ENCODE measurements around the gene ABI3.
"Not testable (repeated sequence)": the region's sequence is repeated elsewhere in the genome, so short reads cannot be mapped to it uniquely, and the experiment has no call there.

ABI3 gene

DNA sequence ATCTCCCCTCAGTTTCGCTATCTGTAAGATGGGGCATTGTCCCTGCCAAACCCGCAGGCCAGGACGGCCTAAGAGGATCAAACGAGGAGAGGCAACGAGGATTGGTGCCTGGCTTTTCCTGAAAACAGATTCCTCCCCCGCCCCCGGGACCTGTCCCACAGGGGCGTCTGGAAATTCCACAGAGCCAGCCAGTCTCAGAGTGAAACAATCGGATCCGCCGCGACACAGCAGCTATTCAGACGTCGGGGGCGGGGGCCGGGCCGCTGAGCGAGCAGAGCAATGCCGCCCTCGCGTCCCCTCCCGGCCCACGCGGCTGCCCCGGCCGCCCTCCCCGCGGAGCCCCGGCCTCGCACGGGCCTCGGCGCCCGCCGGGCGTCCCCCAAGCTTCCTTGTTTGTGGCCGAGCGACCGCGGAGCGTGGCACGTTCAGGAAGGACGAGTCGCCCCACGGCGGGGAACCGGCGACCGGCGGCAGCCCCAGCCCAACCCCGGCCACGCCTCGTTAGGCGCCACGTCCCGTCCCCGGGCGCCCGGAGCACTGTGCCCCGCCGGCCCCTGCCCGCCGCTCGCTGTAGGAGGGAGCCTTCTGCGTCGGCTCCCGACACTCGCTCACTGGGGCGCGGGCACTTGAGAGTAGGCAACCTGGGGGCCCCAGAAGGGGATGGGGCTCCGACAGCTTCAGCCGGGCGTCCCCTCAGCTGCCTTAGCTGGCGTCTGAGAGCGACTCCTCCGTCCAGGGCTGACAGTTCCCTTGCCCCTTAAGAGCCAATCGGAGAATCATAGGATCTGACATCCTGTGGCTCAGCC lies 49.7 kb downstream of the ABI3 start:
- H3K27ac ChIP-seq = no peak overlapping the region
- no peak for TF ChIP-seq ZFX (IDR thresholded peaks at IDR 0.05)
- TF ChIP-seq, protein P1, sequence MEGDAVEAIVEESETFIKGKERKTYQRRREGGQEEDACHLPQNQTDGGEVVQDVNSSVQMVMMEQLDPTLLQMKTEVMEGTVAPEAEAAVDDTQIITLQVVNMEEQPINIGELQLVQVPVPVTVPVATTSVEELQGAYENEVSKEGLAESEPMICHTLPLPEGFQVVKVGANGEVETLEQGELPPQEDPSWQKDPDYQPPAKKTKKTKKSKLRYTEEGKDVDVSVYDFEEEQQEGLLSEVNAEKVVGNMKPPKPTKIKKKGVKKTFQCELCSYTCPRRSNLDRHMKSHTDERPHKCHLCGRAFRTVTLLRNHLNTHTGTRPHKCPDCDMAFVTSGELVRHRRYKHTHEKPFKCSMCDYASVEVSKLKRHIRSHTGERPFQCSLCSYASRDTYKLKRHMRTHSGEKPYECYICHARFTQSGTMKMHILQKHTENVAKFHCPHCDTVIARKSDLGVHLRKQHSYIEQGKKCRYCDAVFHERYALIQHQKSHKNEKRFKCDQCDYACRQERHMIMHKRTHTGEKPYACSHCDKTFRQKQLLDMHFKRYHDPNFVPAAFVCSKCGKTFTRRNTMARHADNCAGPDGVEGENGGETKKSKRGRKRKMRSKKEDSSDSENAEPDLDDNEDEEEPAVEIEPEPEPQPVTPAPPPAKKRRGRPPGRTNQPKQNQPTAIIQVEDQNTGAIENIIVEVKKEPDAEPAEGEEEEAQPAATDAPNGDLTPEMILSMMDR (conservative IDR thresholded peaks at IDR 0.05) = no peak

DNA sequence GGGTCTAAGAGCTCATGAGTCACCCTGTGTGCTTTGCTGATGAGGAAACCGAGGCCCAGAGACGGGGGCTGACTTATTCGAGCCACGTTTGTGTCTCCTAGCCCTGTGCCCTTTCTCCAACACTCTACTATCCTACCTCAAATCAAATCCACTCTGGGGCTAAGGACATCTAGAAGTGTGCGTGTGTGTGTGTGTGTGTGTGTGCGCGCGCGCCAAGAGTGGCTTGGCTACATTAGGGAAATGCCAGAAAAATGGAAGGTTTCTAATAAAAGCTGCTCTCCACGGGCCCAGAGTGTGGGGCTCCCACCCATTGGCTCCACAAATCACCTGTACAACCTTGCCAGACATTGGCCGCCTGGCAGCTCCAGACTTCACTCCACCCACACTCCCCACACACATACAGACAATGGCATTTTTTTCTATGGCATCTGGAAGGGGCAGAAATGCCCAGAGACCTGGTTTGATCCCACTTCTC lies 50.3 kb downstream of the ABI3 start:
- H3K27ac ChIP-seq = no peak overlapping the region
- no peak for TF ChIP-seq ZFX (IDR thresholded peaks at IDR 0.05)
- TF ChIP-seq, protein P1 (conservative IDR thresholded peaks at IDR 0.05) = no peak

DNA sequence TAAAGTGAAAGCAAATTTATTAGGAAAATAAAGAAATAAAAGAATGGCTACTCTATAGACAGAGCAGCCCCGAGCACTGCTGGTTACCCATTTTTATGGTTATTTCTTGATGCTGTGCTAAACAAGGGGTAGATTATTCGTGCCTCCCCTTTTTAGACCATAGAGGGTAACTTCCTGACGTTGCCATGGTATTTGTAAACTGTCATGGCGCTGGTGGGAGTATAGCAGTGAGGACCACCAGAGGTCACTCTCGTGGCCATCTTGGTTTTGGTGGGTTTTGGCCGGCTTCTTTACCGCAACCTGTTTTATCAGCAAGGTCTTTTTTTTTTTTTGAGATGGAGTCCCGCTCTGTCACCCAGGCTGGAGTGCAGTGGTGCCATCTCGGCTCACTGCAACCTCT lies 51.0 kb downstream of the ABI3 start:
- H3K27ac ChIP-seq = not testable (repeated sequence)

GRCh38 chr17:49266233-49266632 lies 55.7 kb downstream of the ABI3 start:
- TF ChIP-seq, protein P1 (conservative IDR thresholded peaks at IDR 0.05) = no peak
- no peak for TF ChIP-seq ZFX (IDR thresholded peaks at IDR 0.05)
- H3K27ac ChIP-seq = no peak overlapping the region

DNA sequence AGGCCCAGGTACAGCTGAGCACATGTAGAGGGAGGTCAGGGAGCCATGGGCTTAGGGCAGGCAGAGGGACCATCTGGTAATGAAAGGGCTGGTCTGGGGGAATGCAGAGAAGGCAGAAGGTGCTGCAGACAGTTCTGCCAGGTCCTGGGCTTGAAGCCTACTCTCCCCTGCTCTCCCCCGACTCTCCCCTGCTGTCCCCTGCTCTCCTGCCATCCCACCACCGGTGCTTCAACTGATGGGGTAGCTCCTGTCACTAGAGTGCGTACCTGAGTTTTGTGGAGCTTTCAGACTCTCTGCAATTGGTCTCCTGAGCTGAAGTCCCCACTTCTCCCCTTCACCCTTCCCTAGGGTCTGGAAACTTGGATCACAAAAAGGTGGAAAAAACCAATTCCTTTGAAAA lies 57.4 kb downstream of the ABI3 start:
- no peak for TF ChIP-seq ZFX (IDR thresholded peaks at IDR 0.05)
- TF ChIP-seq, protein P1 (conservative IDR thresholded peaks at IDR 0.05) = no peak
- H3K27ac ChIP-seq = no peak overlapping the region

DNA sequence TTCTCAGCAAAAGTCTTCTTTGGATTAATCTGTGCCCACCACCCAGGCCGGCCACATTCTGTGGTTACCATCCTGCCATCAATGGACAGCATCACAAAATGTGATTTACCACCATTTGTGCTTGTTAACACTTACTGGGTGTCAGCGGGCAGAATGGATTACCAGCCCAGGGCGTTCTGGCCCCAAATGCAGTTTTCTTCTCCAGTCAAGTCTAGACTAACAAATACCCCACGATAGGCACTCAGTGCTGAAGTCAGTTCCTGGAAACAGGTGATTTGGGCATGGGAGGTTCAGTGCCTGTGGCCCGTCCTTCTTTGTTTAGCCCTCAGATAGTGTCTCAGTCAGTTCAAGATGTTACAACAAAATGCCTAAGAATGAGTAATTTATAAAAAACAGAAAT lies 58.8 kb downstream of the ABI3 start:
- H3K27ac ChIP-seq = no peak overlapping the region
- TF ChIP-seq, protein P1 (conservative IDR thresholded peaks at IDR 0.05) = no peak
- no peak for TF ChIP-seq ZFX (IDR thresholded peaks at IDR 0.05)

Data from C4-2B (cell line).